DOHH2 (cell line): Measurements from ENCODE around the gene GABBR1.

Experiments used
- H3F3A ChIP-seq: fragments of 200-600 bp; sonication (generic), shearing (Covaris generic); 2 replicates; pipeline ENCODE4 v1.6.0; 2016; ENCODE audit warnings: antibody characterized with exemption, mild to moderate bottlenecking; ENCODE audit not compliant: control insufficient read depth, insufficient read depth
- H3K27ac ChIP-seq: fragments of 200-600 bp; sonication (generic); 2 replicates; pipeline ENCODE4 v1.5.1; 2014; ENCODE audit warnings: low read depth, mild to moderate bottlenecking, low read length, moderate library complexity
- H3K27me3 ChIP-seq: fragments of 200-600 bp; sonication (generic); 2 replicates; pipeline ENCODE4 v1.6.1; 2014; ENCODE audit warnings: mild to moderate bottlenecking, low read length, mixed read lengths; ENCODE audit not compliant: control insufficient read depth
- H3K36me3 ChIP-seq: fragments of 200-600 bp; sonication (generic); 2 replicates; pipeline ENCODE4 v1.6.1; 2014; ENCODE audit warnings: mild to moderate bottlenecking, low read length, moderate library complexity, mixed read lengths; ENCODE audit not compliant: control insufficient read depth
- H3K4me1 ChIP-seq: fragments of 200-600 bp; sonication (generic); 2 replicates; pipeline ENCODE4 v1.6.1; 2014; ENCODE audit warnings: mild to moderate bottlenecking, low read length, mixed read lengths; ENCODE audit not compliant: control insufficient read depth
- H3K4me2 ChIP-seq: fragments of 200-600 bp; sonication (generic); 2 replicates; pipeline ENCODE4 v1.6.0; 2014; ENCODE audit warnings: mild to moderate bottlenecking, low read length, moderate library complexity
- H3K4me3 ChIP-seq: fragments of 200-600 bp; sonication (generic); 2 replicates; pipeline ENCODE4 v1.5.1; 2014; ENCODE audit warnings: mild to moderate bottlenecking, low read length, mixed read lengths
- H3K79me2 ChIP-seq: fragments of 200-600 bp; sonication (generic); 2 replicates; pipeline ENCODE4 v1.6.1; 2014; ENCODE audit warnings: mild to moderate bottlenecking, low read length, mixed read lengths; ENCODE audit not compliant: control insufficient read depth
- H3K9me2 ChIP-seq: fragments of 200-600 bp; sonication (generic); replicated peaks from 2 replicates; pipeline ENCODE4 v1.6.1; 2014; ENCODE audit warnings: mild to moderate bottlenecking, low read length, mixed read lengths; ENCODE audit not compliant: control insufficient read depth
- H3K9me3 ChIP-seq: fragments of 200-600 bp; sonication (generic); 2 replicates; pipeline ENCODE4 v1.6.1; 2014; ENCODE audit warnings: antibody characterized with exemption, low read length, mixed read lengths; ENCODE audit not compliant: control insufficient read depth, insufficient read depth
- H4K20me1 ChIP-seq: fragments of 200-600 bp; sonication (generic); 2 replicates; pipeline ENCODE4 v1.6.0; 2014; ENCODE audit warnings: low read depth, mild to moderate bottlenecking, antibody characterized with exemption, low read length, moderate library complexity; ENCODE audit not compliant: control insufficient read depth, insufficient read depth
- CTCF ChIP-seq: fragments of 200-600 bp; sonication (generic); IDR thresholded peaks from one replicate; pipeline ENCODE4 v1.5.1; 2014; ENCODE audit warnings: antibody characterized with exemption, mild to moderate bottlenecking, low read depth, low read length; ENCODE audit not compliant: poor library complexity, severe bottlenecking
- EZH2phosphoT487 ChIP-seq: fragments of 200-600 bp; sonication (generic); IDR thresholded peaks from 2 replicates; pipeline ENCODE4 v1.6.1; 2017; ENCODE audit warnings: borderline replicate concordance, mild to moderate bottlenecking, antibody characterized with exemption, low read length, moderate library complexity, mixed read lengths

The GABBR1 gene

GRCh38 chr6:29617782-29618554 is 15.0 kb downstream of the GABBR1 start:
- H3K27me3 ChIP-seq = no peaks in the 10 kb centered on the region
- H3K4me3 ChIP-seq = no peak overlapping the region
- no peaks in the 10 kb centered on the region for H3K9me2 ChIP-seq
- no peak overlapping the region for H3K4me2 ChIP-seq
- H3F3A ChIP-seq = no peaks in the 10 kb centered on the region
- H3K4me1 ChIP-seq = no peaks in the 10 kb centered on the region
- H3K9me3 ChIP-seq = no peaks in the 10 kb centered on the region
- H3K27ac ChIP-seq = no peak overlapping the region
- TF ChIP-seq EZH2phosphoT487 = no peak
- TF ChIP-seq CTCF = peak; percentile 61
- no peaks in the 10 kb centered on the region for H3K79me2 ChIP-seq
- H4K20me1 ChIP-seq = no peaks in the 10 kb centered on the region
- peaks cover 16% of the 10 kb centered on the region for H3K36me3 ChIP-seq

DNA sequence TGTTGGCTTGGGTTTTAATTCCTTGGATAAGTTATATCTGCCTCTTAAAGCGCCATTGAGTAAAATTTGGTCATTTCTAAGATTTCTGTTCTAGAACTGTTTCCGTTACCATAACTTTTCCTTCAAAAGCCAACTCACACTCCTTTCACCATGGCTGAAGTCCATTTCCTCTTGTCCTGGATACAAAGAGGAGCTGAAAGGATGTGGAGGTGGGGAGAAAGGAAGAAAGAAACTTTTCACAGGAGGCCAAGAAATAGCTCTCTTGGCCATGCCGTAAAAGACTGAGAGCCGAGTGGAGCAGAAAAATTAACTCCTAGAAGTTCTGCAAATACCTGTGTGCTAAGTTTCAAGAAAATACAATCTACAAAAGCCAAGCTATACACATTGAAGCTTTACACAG is 21.6 kb downstream of the GABBR1 start:
- H3K9me3 ChIP-seq = no peaks in the 10 kb centered on the region
- H3K27ac ChIP-seq = no peak overlapping the region
- H3K4me2 ChIP-seq = no peak overlapping the region
- H3K79me2 ChIP-seq = no peaks in the 10 kb centered on the region
- no peaks in the 10 kb centered on the region for H3K9me2 ChIP-seq
- TF ChIP-seq EZH2phosphoT487 = no peak
- TF ChIP-seq CTCF = no peak
- H4K20me1 ChIP-seq = no peaks in the 10 kb centered on the region
- H3F3A ChIP-seq = no peaks in the 10 kb centered on the region
- no peak overlapping the region for H3K4me3 ChIP-seq
- H3K4me1 ChIP-seq = no peaks in the 10 kb centered on the region
- H3K36me3 ChIP-seq = peaks cover 12% of the 10 kb centered on the region; the same call in 1 of the 2 replicates
- H3K27me3 ChIP-seq = no peaks in the 10 kb centered on the region

DNA sequence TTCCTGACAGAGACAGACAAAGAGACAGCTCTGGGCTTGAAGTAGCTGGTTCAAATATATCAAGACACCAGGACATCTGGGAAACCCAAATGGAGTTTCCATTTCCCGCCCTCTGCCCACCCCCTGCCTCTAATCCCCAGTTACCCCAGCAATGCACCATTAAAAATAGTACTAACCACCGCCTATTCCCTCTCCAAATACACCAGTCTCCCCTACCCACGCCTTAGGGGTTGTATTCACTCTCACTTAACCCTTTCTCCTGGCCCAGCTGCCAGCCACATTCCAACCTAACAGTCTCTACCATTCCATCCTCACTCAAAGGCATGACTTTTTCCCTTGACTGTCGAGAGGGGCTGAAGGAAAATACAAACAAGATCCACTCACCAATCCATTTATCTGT is 22.4 kb downstream of the GABBR1 start:
- TF ChIP-seq EZH2phosphoT487 (no peak), CTCF (no peak)
- H3K9me2 ChIP-seq = no peaks in the 10 kb centered on the region
- H3K27me3 ChIP-seq = no peaks in the 10 kb centered on the region
- H3K27ac ChIP-seq = no peak overlapping the region
- no peak overlapping the region for H3K4me2 ChIP-seq
- H3K4me3 ChIP-seq = no peak overlapping the region
- H4K20me1 ChIP-seq = no peaks in the 10 kb centered on the region
- no peaks in the 10 kb centered on the region for H3K4me1 ChIP-seq
- no peaks in the 10 kb centered on the region for H3F3A ChIP-seq
- H3K79me2 ChIP-seq = no peaks in the 10 kb centered on the region
- H3K36me3 ChIP-seq = peaks cover 12% of the 10 kb centered on the region; the same call in 1 of the 2 replicates
- H3K9me3 ChIP-seq = no peaks in the 10 kb centered on the region
